Measurements from ENCODE around the gene SPIN1.

- TF ChIP-seq ZNF610 (tag by site-specific recombination; IDR thresholded peaks at IDR 0.05; ENCODE audit: borderline replicate concordance) (no peak), ZNF292 (tag by site-specific recombination; IDR thresholded peaks at IDR 0.05; ENCODE audit: borderline replicate concordance, low read depth) (no peak), CTCF (tag by site-specific recombination; IDR thresholded peaks at IDR 0.05) (no peak), PRDM2 (tag by site-specific recombination; IDR thresholded peaks at IDR 0.05; ENCODE audit: borderline replicate concordance) (no peak), ZNF514 (tag by site-specific recombination; IDR thresholded peaks at IDR 0.05) (no peak), ZFP69B (tag by site-specific recombination; IDR thresholded peaks at IDR 0.05) (no peak), ZBTB10 (tag by site-specific recombination; IDR thresholded peaks at IDR 0.05) (no peak), ZNF518A (tag by site-specific recombination; conservative IDR thresholded peaks at IDR 0.05; ENCODE audit: low read depth) (no peak), ZNF645 (tag by site-specific recombination; IDR thresholded peaks at IDR 0.05) (no peak), ZBTB48 (tag by site-specific recombination; IDR thresholded peaks at IDR 0.05) (no peak), ZNF174 (tag by site-specific recombination; IDR thresholded peaks at IDR 0.05) (no peak)
These were observed 48.9 kb upstream of the SPIN1 start for GRCh38 chr9:88339317-88339716.
